Stimulated activated CD8-positive, alpha-beta memory T cell treated with anti-CD3 and anti-CD28 coated beads, Interleukin-15, amount 100 ng/mL, for 24 hours (primary cell): ENCODE results near the gene C10orf143.
"Not testable (repeated sequence)": the region's sequence is repeated elsewhere in the genome, so short reads cannot be mapped to it uniquely, and the experiment has no call there.

Experiments used
- DNase-seq: peaks from one replicate; pipeline ENCODE4 v3.0.0-alpha.2; 2020; ENCODE audit warnings: low read depth

The C10orf143 gene

GRCh38 chr10:130110246-130111112 lies at the start of gene C10orf143:
TSS of gene C10orf143 (minus strand) at chr10:130110830. CDS start at chr10:130110772, 58 bp downstream.
- peak; percentile 99 for DNase-seq

GRCh38 chr10:130159192-130159794 lies 48.7 kb upstream of the C10orf143 start:
- DNase-seq = no peak

- DNase-seq = no peak
These were observed 35.4 kb upstream of the C10orf143 start for GRCh38 chr10:130146042-130146441.

- no peak for DNase-seq
These were observed 31.2 kb upstream of the C10orf143 start for GRCh38 chr10:130141878-130142277.

- no peak for DNase-seq
These were observed 30.8 kb upstream of the C10orf143 start for GRCh38 chr10:130141460-130141859.

- no peak for DNase-seq
These were observed 30.4 kb upstream of the C10orf143 start for GRCh38 chr10:130141038-130141437.

- DNase-seq = no peak
These were observed 29.8 kb upstream of the C10orf143 start for GRCh38 chr10:130140425-130140824.

GRCh38 chr10:130138479-130138866 lies 27.8 kb upstream of the C10orf143 start:
- no peak for DNase-seq

- no peak for DNase-seq
These were observed 27.2 kb upstream of the C10orf143 start for GRCh38 chr10:130137659-130138478.

GRCh38 chr10:130137090-130137448 lies 26.4 kb upstream of the C10orf143 start:
- no peak for DNase-seq

GRCh38 chr10:130136226-130137089 lies 25.8 kb upstream of the C10orf143 start, which contains the start of gene GLRX3:
TSS of gene GLRX3 (plus strand) at chr10:130136391. CDS start at chr10:130136421, 30 bp downstream.
- DNase-seq = peak; percentile 85

- DNase-seq = no peak
These were observed 25.1 kb upstream of the C10orf143 start for GRCh38 chr10:130135676-130136225.

- DNase-seq = no peak
These were observed 18.3 kb upstream of the C10orf143 start for GRCh38 chr10:130128922-130129321.

GRCh38 chr10:130128062-130128781 lies 17.6 kb upstream of the C10orf143 start:
- DNase-seq = no peak

GRCh38 chr10:130127364-130128061 lies 16.9 kb upstream of the C10orf143 start:
- DNase-seq = no peak

- no peak for DNase-seq
These were observed 11.0 kb upstream of the C10orf143 start for GRCh38 chr10:130121486-130122079.

- DNase-seq = not testable (repeated sequence)
These were observed 6.9 kb upstream of the C10orf143 start for GRCh38 chr10:130117535-130117934.

GRCh38 chr10:130116942-130117341 lies 6.3 kb upstream of the C10orf143 start:
- not testable (repeated sequence) for DNase-seq

- DNase-seq = no peak
These were observed 2.2 kb upstream of the C10orf143 start for GRCh38 chr10:130112821-130113220.

GRCh38 chr10:130111852-130112180 lies 1.2 kb upstream of the C10orf143 start:
- DNase-seq = no peak
